Osteocyte (in vitro differentiated cells): ENCODE data around the gene IST1. TPM values are rescaled to one million over a fixed set of nuclear protein-coding genes. Genes with fewer than 3 reads are reported as not detected.

Experiments
- DNase-seq: peaks from one replicate; pipeline ENCODE4 v3.0.0; 2021; ENCODE audit warnings: mixed read lengths; ENCODE audit not compliant: unreplicated experiment; ENCODE audit errors: extremely low spot score
- H3K27ac Mint-ChIP-seq: one replicate; pipeline ENCODE4 v1.8.0; 2021; ENCODE audit warnings: mild to moderate bottlenecking, mixed read lengths; ENCODE audit not compliant: unreplicated experiment
- H3K27me3 Mint-ChIP-seq: one replicate; pipeline ENCODE4 v1.8.0; 2021; ENCODE audit warnings: mixed read lengths; ENCODE audit not compliant: unreplicated experiment
- H3K36me3 Mint-ChIP-seq: one replicate; pipeline ENCODE4 v1.8.0; 2021; ENCODE audit warnings: mixed read lengths; ENCODE audit not compliant: unreplicated experiment
- H3K4me1 Mint-ChIP-seq: one replicate; pipeline ENCODE4 v1.8.0; 2021; ENCODE audit warnings: mixed read lengths; ENCODE audit not compliant: unreplicated experiment
- H3K4me3 Mint-ChIP-seq: one replicate; pipeline ENCODE4 v1.8.0; 2021; ENCODE audit warnings: mild to moderate bottlenecking, moderate library complexity, mixed read lengths; ENCODE audit not compliant: unreplicated experiment
- H3K9me3 Mint-ChIP-seq: one replicate; pipeline ENCODE4 v1.8.0; 2021; ENCODE audit warnings: mixed read lengths; ENCODE audit not compliant: unreplicated experiment
- CTCF ChIP-seq: fragments of 200-600 bp; sonication (generic); IDR thresholded peaks from 2 replicates; pipeline ENCODE4 v1.5.0; 2021; ENCODE audit warnings: antibody characterized with exemption, mild to moderate bottlenecking, moderate library complexity
- total RNA-seq: library from RNA; stranded (reverse); gene quantifications from 2 replicates; pipeline ENCODE4 v1.2.1, GENCODE V29; 2021

Gene IST1
- total RNA-seq, 1 donor from 2014 or later, result 230 TPM

GRCh38 chr16:71851746-71852145 lies 43.6 kb upstream of the IST1 start:
- no peaks in the 10 kb centered on the region for H3K27me3 Mint-ChIP-seq
- no peak for TF ChIP-seq CTCF
- DNase-seq, result no peak
- peaks cover 10% of the 10 kb centered on the region for H3K4me1 Mint-ChIP-seq
- no peaks in the 10 kb centered on the region for H3K9me3 Mint-ChIP-seq
- no peak overlapping the region for H3K27ac Mint-ChIP-seq
- H3K4me3 Mint-ChIP-seq, result no peak overlapping the region
- H3K36me3 Mint-ChIP-seq, result peaks cover 33% of the 10 kb centered on the region

- Mint-ChIP-seq H3K27me3 (no peaks in the 10 kb centered on the region), H3K27ac (no peak overlapping the region), H3K9me3 (no peaks in the 10 kb centered on the region), H3K4me1 (peaks cover 6% of the 10 kb centered on the region), H3K36me3 (peaks cover 33% of the 10 kb centered on the region), H3K4me3 (no peak overlapping the region)
- no peak for TF ChIP-seq CTCF
- DNase-seq, result no peak
Observed at GRCh38 chr16:71852158-71852557, 43.2 kb upstream of the IST1 start.

GRCh38 chr16:71852561-71852960 lies 42.8 kb upstream of the IST1 start:
- DNase-seq, result no peak
- H3K36me3 Mint-ChIP-seq, result peaks cover 33% of the 10 kb centered on the region
- no peak for TF ChIP-seq CTCF
- H3K9me3 Mint-ChIP-seq, result no peaks in the 10 kb centered on the region
- no peak overlapping the region for H3K27ac Mint-ChIP-seq
- H3K4me3 Mint-ChIP-seq, result no peak overlapping the region
- no peaks in the 10 kb centered on the region for H3K27me3 Mint-ChIP-seq
- peaks cover 2% of the 10 kb centered on the region for H3K4me1 Mint-ChIP-seq

GRCh38 chr16:71853413-71853812 lies 41.9 kb upstream of the IST1 start:
- Mint-ChIP-seq H3K27ac (no peak overlapping the region), H3K36me3 (peaks cover 29% of the 10 kb centered on the region), H3K4me3 (no peak overlapping the region), H3K4me1 (no peaks in the 10 kb centered on the region), H3K9me3 (no peaks in the 10 kb centered on the region), H3K27me3 (no peaks in the 10 kb centered on the region)
- no peak for DNase-seq
- no peak for TF ChIP-seq CTCF

- peaks cover 5% of the 10 kb centered on the region for H3K4me1 Mint-ChIP-seq
- H3K27me3 Mint-ChIP-seq, result no peaks in the 10 kb centered on the region
- no peak for TF ChIP-seq CTCF
- H3K9me3 Mint-ChIP-seq, result no peaks in the 10 kb centered on the region
- peaks cover 29% of the 10 kb centered on the region for H3K36me3 Mint-ChIP-seq
- H3K4me3 Mint-ChIP-seq, result no peak overlapping the region
- no peak for DNase-seq
- no peak overlapping the region for H3K27ac Mint-ChIP-seq
Observed at GRCh38 chr16:71854369-71854948, 40.9 kb upstream of the IST1 start.
